GM12892 (cell line): ENCODE data around the gene INPP5K.

ENCODE experiments used
- POLR2A ChIP-seq: IDR thresholded peaks from 2 replicates; pipeline ENCODE4 v1.6.1; 2011; ENCODE audit warnings: low read depth, low read length, control low read depth
- POLR2AphosphoS5 ChIP-seq: IDR thresholded peaks from 2 replicates; pipeline ENCODE4 v1.6.1; 2011; ENCODE audit warnings: low read depth, low read length, control low read depth

GRCh38 chr17:1503699-1504098 lies 12.7 kb downstream of the INPP5K start:
- TF ChIP-seq POLR2AphosphoS5: no peak
- TF ChIP-seq POLR2A: no peak
